ENCODE data around the gene CTRB1. TPM values are rescaled to one million over a fixed set of nuclear protein-coding genes. Genes with fewer than 3 reads are reported as not detected.

CTRB1 gene
- total RNA-seq, 1 donor from 2014 or later: not detected

Other genes starting within 250 kb of the CTRB1 start
- 47.8 TPM for gene WDR59, start 233.9 kb upstream of the CTRB1 start, total RNA-seq
- gene ZNRF1, start 220.0 kb upstream of the CTRB1 start, total RNA-seq: 27.2 TPM
- gene LDHD, start 102.2 kb upstream of the CTRB1 start, total RNA-seq: 71.8 TPM
- 5.8 TPM for gene ZFP1, start 70.5 kb upstream of the CTRB1 start, total RNA-seq
- not detected for gene CTRB2, start 11.8 kb upstream of the CTRB1 start, total RNA-seq
- 76.7 TPM for gene BCAR1, start 32.6 kb downstream of the CTRB1 start, total RNA-seq
- gene CFDP1, start 214.5 kb downstream of the CTRB1 start, total RNA-seq: 26.6 TPM
- 9.6 TPM for gene TMEM170A, start 245.7 kb downstream of the CTRB1 start, total RNA-seq